ENCODE measurements around the gene BOK. TPM values are rescaled to one million over a fixed set of nuclear protein-coding genes. Genes with fewer than 3 reads are reported as not detected.

The BOK gene
- total and polyA plus RNA-seq, 2 of the 13 experiments (the other 11 are each of a cell fraction or from before 2014, with no cell fraction given): 35.5 to 39.2 TPM

- WGBS (ENCODE audit: low lambda C conversion rate): 88% methylated on average over 18 of the region's 18 CpGs
- CTCF ChIA-PET (ENCODE audit: low intra/inter-chr PET ratio, low total read pairs): no interaction called here
- TF ChIP-seq ZNF780A (CRISPR knock-in tag; IDR thresholded peaks at IDR 0.05): no peak
- TF ChIP-seq DNMT3B (CRISPR knock-in tag; conservative IDR thresholded peaks at IDR 0.05): no peak
- no peak for TF ChIP-seq ZNF446 (CRISPR knock-in tag; IDR thresholded peaks at IDR 0.05)
- no peak for TF ChIP-seq FOXJ3 (CRISPR knock-in tag; IDR thresholded peaks at IDR 0.05; ENCODE audit: borderline replicate concordance)
- no peak for TF ChIP-seq E2F1 (CRISPR knock-in tag; IDR thresholded peaks at IDR 0.05)
- TF ChIP-seq MLLT10 (CRISPR knock-in tag; IDR thresholded peaks at IDR 0.05): no peak
- TF ChIP-seq ZSCAN20 (CRISPR knock-in tag; IDR thresholded peaks at IDR 0.05; ENCODE audit: borderline replicate concordance): no peak
- TF ChIP-seq GPBP1L1 (CRISPR knock-in tag; IDR thresholded peaks at IDR 0.05): no peak
- no peak for TF ChIP-seq ZNF776 (CRISPR knock-in tag; IDR thresholded peaks at IDR 0.05)
- no peak for TF ChIP-seq ZNF343 (CRISPR knock-in tag; IDR thresholded peaks at IDR 0.05)
- TF ChIP-seq NR2F1 (CRISPR knock-in tag; IDR thresholded peaks at IDR 0.05): no peak
- TF ChIP-seq TAF15 (IDR thresholded peaks at IDR 0.05; ENCODE audit: low read depth, low read length, poor library complexity, severe bottlenecking): no peak
- no peak for TF ChIP-seq HNRNPH1 (optimal IDR thresholded peaks at IDR 0.05; ENCODE audit: low read depth, low read length)
- TF ChIP-seq ZNF136 (CRISPR knock-in tag; IDR thresholded peaks at IDR 0.05; ENCODE audit: low read depth): no peak
- no peak for TF ChIP-seq MLXIP (CRISPR knock-in tag; IDR thresholded peaks at IDR 0.05; ENCODE audit: borderline replicate concordance)
- TF ChIP-seq ZNF180 (CRISPR knock-in tag; IDR thresholded peaks at IDR 0.05; ENCODE audit: borderline replicate concordance, low read depth): no peak
- no peak for TF ChIP-seq ZNF281 (CRISPR knock-in tag; IDR thresholded peaks at IDR 0.05; ENCODE audit: borderline replicate concordance)
These were observed 3.3 kb downstream of the BOK start for GRCh38 chr2:241561832-241562231.

More at GRCh38 chr2:241561832-241562231, 3.3 kb downstream of the BOK start:
- ATAC-seq (no peak), FAIRE-seq (no peak), DNase-seq (ENCODE audit: low spot score) (no peak)
- H3K27me3 ChIP-seq (ENCODE audit: control insufficient read depth in 1 of 2, insufficient read depth in 2 of 2, low read length in 2 of 2): no peaks in the 10 kb centered on the region; a peak in 1 of 5 replicates
- H3K79me2 ChIP-seq (ENCODE audit: insufficient read depth, low read length): peaks cover 18% of the 10 kb centered on the region
- H3K36me3 ChIP-seq (replicated peaks in 1 of 2; ENCODE audit: control insufficient read depth in 1 of 2, insufficient read depth in 2 of 2, low read length in 2 of 2): peaks cover 13 to 17% of the 10 kb centered on the region in 2 experiments; a peak in 4 of 5 replicates
- H3K4me2 ChIP-seq (ENCODE audit: low read depth, low read length): no peak overlapping the region
- POLR2A ChIA-PET: interaction anchor here (0.5 to 1.7 kb wide), 2 partner anchors 34 to 131 kb away, joined by 3 to 4 read pairs; no protein-coding TSS in a partner anchor
- H3K27ac ChIP-seq (ENCODE audit: extremely low read length, insufficient read depth, low read length): no peak overlapping the region
- no peak overlapping the region for H2AFZ ChIP-seq (ENCODE audit: low read length)
- BruUV-seq (replicated peaks): no TSS peak
- H3K4me3 ChIP-seq (replicated peaks in 1 of 3; ENCODE audit: insufficient read depth in 1 of 3, low read depth in 2 of 3, low read length in 3 of 3): no peak overlapping the region
- peaks cover 44% of the 10 kb centered on the region for H3K4me1 ChIP-seq (ENCODE audit: insufficient read depth, low read length)
- intact Hi-C loops (cut with micrococcal nuclease; ENCODE audit: unreplicated experiment) (no loop called here), in situ Hi-C loops (cut with HindIII; ENCODE audit: extremely low pct_ligation_motif_present, low pct_unique_long_range_greater_than_20kb) (no loop called here)
- peaks cover 13% of the 10 kb centered on the region; the same call in 1 of the 2 replicates for H4K20me1 ChIP-seq (ENCODE audit: insufficient read depth, low read length)
- no peak overlapping the region for H3K9ac ChIP-seq (ENCODE audit: insufficient read depth, low read depth, low read length)
- H3K9me3 ChIP-seq (ENCODE audit: low read length): no peaks in the 10 kb centered on the region
